Stimulated activated CD4-positive, alpha-beta T cell treated with anti-CD3 and anti-CD28 coated beads, Interleukin-1b, Interleukin-23, amount 100 ng/mL, for 48 hours (primary cell): ENCODE data around the gene NELFCD.

ENCODE experiments used
- DNase-seq: peaks from one replicate; pipeline ENCODE4 v3.0.0-alpha.2; 2020

Gene NELFCD

GRCh38 chr20:58995461-58996225 lies 14.6 kb downstream of the NELFCD start:
- no peak for DNase-seq

GRCh38 chr20:58996226-58996611 lies 15.2 kb downstream of the NELFCD start:
- DNase-seq: no peak

GRCh38 chr20:58997141-58997770 lies 16.2 kb downstream of the NELFCD start:
- no peak for DNase-seq

GRCh38 chr20:58998656-58999055 lies 17.6 kb downstream of the NELFCD start:
- no peak for DNase-seq

- no peak for DNase-seq
Observed at GRCh38 chr20:59000326-59000725, 19.3 kb downstream of the NELFCD start.

GRCh38 chr20:59001068-59001448 lies 20.0 kb downstream of the NELFCD start:
- DNase-seq: no peak

GRCh38 chr20:59001449-59002171 lies 20.6 kb downstream of the NELFCD start:
- no peak for DNase-seq

GRCh38 chr20:59002388-59002787 lies 21.3 kb downstream of the NELFCD start:
- DNase-seq: no peak

GRCh38 chr20:59002874-59003399 lies 21.9 kb downstream of the NELFCD start:
- no peak for DNase-seq

- DNase-seq: no peak
Observed at GRCh38 chr20:59003836-59004492, 22.9 kb downstream of the NELFCD start.

GRCh38 chr20:59004493-59004762 lies 23.4 kb downstream of the NELFCD start:
- DNase-seq: peak; percentile 50

GRCh38 chr20:59004763-59005522 lies 23.9 kb downstream of the NELFCD start:
- DNase-seq: peak; percentile 26

GRCh38 chr20:59005523-59006166 lies 24.6 kb downstream of the NELFCD start:
- DNase-seq: no peak

- DNase-seq: no peak
Observed at GRCh38 chr20:59006167-59006863, 25.3 kb downstream of the NELFCD start.

- peak; percentile 36 for DNase-seq
Observed at GRCh38 chr20:59006864-59007664, 26.0 kb downstream of the NELFCD start, which contains the start of gene CTSZ. TSS of gene CTSZ (minus strand) at chr20:59007254. CDS start at chr20:59007128, 126 bp downstream.

- DNase-seq: no peak
Observed at GRCh38 chr20:59007665-59008511, 26.8 kb downstream of the NELFCD start.

- no peak for DNase-seq
Observed at GRCh38 chr20:59008715-59009336, 27.8 kb downstream of the NELFCD start.

GRCh38 chr20:59010321-59010994 lies 29.4 kb downstream of the NELFCD start:
- DNase-seq: no peak
